KOPT-K1 (cell line): Measurements from ENCODE around the gene GNAS-AS1.

ENCODE experiments used
- H3K27ac ChIP-seq: fragments of 200-600 bp; sonication (generic); 2 replicates; pipeline ENCODE4 v1.5.1; 2016; ENCODE audit warnings: antibody characterized with exemption, mild to moderate bottlenecking, low read depth, low read length; ENCODE audit not compliant: poor library complexity, severe bottlenecking
- H3K36me3 ChIP-seq: fragments of 200-600 bp; sonication (generic); 2 replicates; pipeline ENCODE4 v1.5.1; 2017; ENCODE audit warnings: antibody characterized with exemption, mild to moderate bottlenecking, low read length, moderate library complexity; ENCODE audit not compliant: insufficient read depth
- H3K9me3 ChIP-seq: fragments of 200-600 bp; sonication (generic); 2 replicates; pipeline ENCODE4 v1.5.1; 2017; ENCODE audit warnings: antibody characterized with exemption, low read length, mild to moderate bottlenecking; ENCODE audit not compliant: insufficient read depth, poor library complexity, severe bottlenecking

Gene GNAS-AS1

GRCh38 chr20:58850693-58851174 lies at the start of gene GNAS-AS1:
TSS of gene GNAS-AS1 (minus strand) at chr20:58850902.
- Histone ChIP-seq H3K27ac (no peak within 1 kb of the TSS), H3K9me3 (peaks cover 39% of the 10 kb centered on the region), H3K36me3 (no peaks in the 10 kb centered on the region)

- no peak overlapping the region for H3K27ac ChIP-seq
Measured at GRCh38 chr20:58900397-58900796, 49.7 kb upstream of the GNAS-AS1 start.

GRCh38 chr20:58899512-58899911 lies 48.8 kb upstream of the GNAS-AS1 start:
- no peak overlapping the region for H3K27ac ChIP-seq
- peaks cover 93% of the 10 kb centered on the region for H3K36me3 ChIP-seq
- no peaks in the 10 kb centered on the region for H3K9me3 ChIP-seq

More at GRCh38 chr20:58900397-58900796, 49.7 kb upstream of the GNAS-AS1 start:
- peaks cover 100% of the 10 kb centered on the region for H3K36me3 ChIP-seq
- H3K9me3 ChIP-seq: no peaks in the 10 kb centered on the region

GRCh38 chr20:58898629-58899408 lies 48.1 kb upstream of the GNAS-AS1 start:
- Histone ChIP-seq H3K9me3 (no peaks in the 10 kb centered on the region), H3K27ac (no peak overlapping the region), H3K36me3 (peaks cover 86% of the 10 kb centered on the region)

GRCh38 chr20:58897488-58897887 lies 46.8 kb upstream of the GNAS-AS1 start:
- no peak overlapping the region for H3K27ac ChIP-seq
- H3K9me3 ChIP-seq: no peaks in the 10 kb centered on the region
- peaks cover 73% of the 10 kb centered on the region for H3K36me3 ChIP-seq

- H3K9me3 ChIP-seq: no peaks in the 10 kb centered on the region
- H3K27ac ChIP-seq: no peak overlapping the region
- peaks cover 66% of the 10 kb centered on the region for H3K36me3 ChIP-seq
Measured at GRCh38 chr20:58896820-58897219, 46.1 kb upstream of the GNAS-AS1 start.

GRCh38 chr20:58895448-58896180 lies 44.9 kb upstream of the GNAS-AS1 start:
- H3K9me3 ChIP-seq: no peaks in the 10 kb centered on the region
- no peak overlapping the region for H3K27ac ChIP-seq
- H3K36me3 ChIP-seq: peaks cover 54% of the 10 kb centered on the region

GRCh38 chr20:58894652-58895447 lies 44.1 kb upstream of the GNAS-AS1 start:
- Histone ChIP-seq H3K36me3 (peaks cover 46% of the 10 kb centered on the region), H3K9me3 (no peaks in the 10 kb centered on the region), H3K27ac (no peak overlapping the region)

GRCh38 chr20:58893355-58894120 lies 42.8 kb upstream of the GNAS-AS1 start:
- no peaks in the 10 kb centered on the region for H3K9me3 ChIP-seq
- peaks cover 33% of the 10 kb centered on the region for H3K36me3 ChIP-seq
- peak overlapping the region; percentile 98 for H3K27ac ChIP-seq

- H3K36me3 ChIP-seq: peaks cover 26% of the 10 kb centered on the region
- peak overlapping the region; percentile 98 for H3K27ac ChIP-seq
- no peaks in the 10 kb centered on the region for H3K9me3 ChIP-seq
Measured at GRCh38 chr20:58892932-58893224, 42.2 kb upstream of the GNAS-AS1 start.

GRCh38 chr20:58892141-58892931 lies 41.6 kb upstream of the GNAS-AS1 start:
- H3K9me3 ChIP-seq: no peaks in the 10 kb centered on the region
- peak overlapping the region; percentile 98 for H3K27ac ChIP-seq
- H3K36me3 ChIP-seq: peaks cover 21% of the 10 kb centered on the region

GRCh38 chr20:58891718-58892140 lies 41.0 kb upstream of the GNAS-AS1 start:
- Histone ChIP-seq H3K27ac (peak overlapping the region; percentile 98), H3K36me3 (peaks cover 15% of the 10 kb centered on the region), H3K9me3 (no peaks in the 10 kb centered on the region)

GRCh38 chr20:58891086-58891717 lies 40.5 kb upstream of the GNAS-AS1 start:
- H3K27ac ChIP-seq: peak overlapping the region; percentile 98

More at GRCh38 chr20:58891086-58891717, 40.5 kb upstream of the GNAS-AS1 start:
- H3K9me3 ChIP-seq: no peaks in the 10 kb centered on the region
- peaks cover 10% of the 10 kb centered on the region for H3K36me3 ChIP-seq
